ENCODE measurements around the gene WDR35.

WDR35 gene

DNA sequence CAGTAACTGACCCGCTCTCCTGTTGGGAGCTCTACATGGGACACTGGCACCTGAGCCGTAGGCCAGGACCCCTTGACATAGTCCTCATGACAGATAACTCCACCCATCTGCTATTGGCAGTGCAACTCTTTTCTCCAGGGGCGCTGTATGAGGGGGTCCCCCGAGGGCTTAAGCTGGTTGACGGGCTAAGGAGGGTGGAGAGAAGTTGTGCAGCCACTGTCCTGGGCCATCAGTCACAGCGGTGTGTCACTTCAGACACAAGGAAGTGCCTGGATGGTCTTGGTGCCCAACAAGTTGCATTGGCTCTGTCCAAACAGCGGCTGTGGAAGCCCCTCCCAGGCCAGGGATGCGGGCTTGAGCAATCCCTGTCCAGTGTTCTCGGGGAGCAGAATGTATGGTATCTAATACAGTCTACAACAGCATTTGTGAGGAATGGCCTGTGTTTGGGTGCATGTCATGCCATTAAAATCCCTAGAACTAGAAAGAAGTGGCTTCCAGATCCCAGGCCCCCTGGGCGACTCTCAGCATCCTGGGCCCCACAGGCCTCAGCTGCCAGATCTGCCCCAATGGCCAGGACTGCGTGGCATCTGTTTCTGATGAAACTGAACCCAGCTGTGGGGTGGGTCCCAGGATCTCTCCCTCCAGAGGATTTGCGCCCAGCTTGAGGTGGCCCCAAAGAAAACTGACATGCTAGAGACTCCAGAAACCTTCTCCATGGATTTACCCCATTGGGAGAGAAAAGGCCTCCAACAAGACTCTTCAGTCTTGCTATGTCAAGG lies 111.4 kb downstream of the WDR35 start:
- H3K9me3 Mint-ChIP-seq = no peaks in the 10 kb centered on the region
- no peaks in the 10 kb centered on the region for H3K4me1 Mint-ChIP-seq
- H3K27ac Mint-ChIP-seq = no peak overlapping the region
- TF ChIP-seq, protein P1, sequence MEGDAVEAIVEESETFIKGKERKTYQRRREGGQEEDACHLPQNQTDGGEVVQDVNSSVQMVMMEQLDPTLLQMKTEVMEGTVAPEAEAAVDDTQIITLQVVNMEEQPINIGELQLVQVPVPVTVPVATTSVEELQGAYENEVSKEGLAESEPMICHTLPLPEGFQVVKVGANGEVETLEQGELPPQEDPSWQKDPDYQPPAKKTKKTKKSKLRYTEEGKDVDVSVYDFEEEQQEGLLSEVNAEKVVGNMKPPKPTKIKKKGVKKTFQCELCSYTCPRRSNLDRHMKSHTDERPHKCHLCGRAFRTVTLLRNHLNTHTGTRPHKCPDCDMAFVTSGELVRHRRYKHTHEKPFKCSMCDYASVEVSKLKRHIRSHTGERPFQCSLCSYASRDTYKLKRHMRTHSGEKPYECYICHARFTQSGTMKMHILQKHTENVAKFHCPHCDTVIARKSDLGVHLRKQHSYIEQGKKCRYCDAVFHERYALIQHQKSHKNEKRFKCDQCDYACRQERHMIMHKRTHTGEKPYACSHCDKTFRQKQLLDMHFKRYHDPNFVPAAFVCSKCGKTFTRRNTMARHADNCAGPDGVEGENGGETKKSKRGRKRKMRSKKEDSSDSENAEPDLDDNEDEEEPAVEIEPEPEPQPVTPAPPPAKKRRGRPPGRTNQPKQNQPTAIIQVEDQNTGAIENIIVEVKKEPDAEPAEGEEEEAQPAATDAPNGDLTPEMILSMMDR (IDR thresholded peaks at IDR 0.05) = no peak
- no peak for DNase-seq
- peaks cover 8% of the 10 kb centered on the region for H3K36me3 Mint-ChIP-seq (ENCODE audit: low read depth)
- no peak overlapping the region for H3K4me3 Mint-ChIP-seq
- peaks cover 20% of the 10 kb centered on the region for H3K27me3 Mint-ChIP-seq (ENCODE audit: low read depth, poor library complexity)

DNA sequence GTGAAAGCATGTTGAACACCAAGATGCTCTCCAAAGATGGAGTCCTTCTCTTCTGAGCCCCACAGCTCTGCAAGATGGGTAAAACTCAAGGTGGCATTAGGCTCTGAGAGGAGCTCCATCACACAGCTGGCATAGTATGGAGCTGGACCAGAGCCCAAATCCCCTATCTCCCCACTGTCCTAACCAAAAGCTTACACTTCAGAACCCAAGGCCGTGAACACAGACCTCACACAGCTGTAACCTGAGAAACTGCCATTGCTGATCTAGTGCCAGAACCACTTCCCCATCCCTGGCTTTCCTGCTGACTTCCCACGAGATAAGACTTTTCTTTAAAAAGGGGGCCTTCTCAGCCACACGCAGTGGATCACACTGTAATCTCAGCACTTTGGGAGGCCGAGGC lies 113.2 kb downstream of the WDR35 start:
- no peak for DNase-seq
- H3K4me1 Mint-ChIP-seq = no peaks in the 10 kb centered on the region
- TF ChIP-seq, protein P1 (IDR thresholded peaks at IDR 0.05) = no peak
- peaks cover 8% of the 10 kb centered on the region for H3K36me3 Mint-ChIP-seq (ENCODE audit: low read depth)
- H3K9me3 Mint-ChIP-seq = no peaks in the 10 kb centered on the region
- H3K27me3 Mint-ChIP-seq (ENCODE audit: low read depth, poor library complexity) = peaks cover 17% of the 10 kb centered on the region
- no peak overlapping the region for H3K27ac Mint-ChIP-seq
- H3K4me3 Mint-ChIP-seq = no peak overlapping the region

DNA sequence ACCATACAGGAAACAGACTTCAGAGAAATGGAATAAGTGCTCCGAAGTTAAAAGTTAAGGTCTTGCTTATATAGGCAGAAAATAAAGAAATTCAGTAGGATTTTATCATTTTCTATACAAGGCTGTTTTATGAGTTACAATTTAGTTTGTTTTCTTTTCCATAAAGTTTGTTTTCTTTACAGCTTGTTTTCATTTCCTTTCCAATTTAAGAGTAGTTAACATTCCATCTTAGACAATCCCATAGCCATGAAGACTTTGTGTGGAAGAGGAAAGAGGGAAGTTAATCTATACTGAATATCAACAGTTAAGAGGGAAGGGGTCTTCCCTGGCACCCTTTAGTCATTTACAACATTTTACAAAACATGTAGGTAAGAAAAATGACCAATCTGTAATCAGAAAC lies 114.6 kb downstream of the WDR35 start:
- Mint-ChIP-seq H3K4me3 (no peak overlapping the region), H3K36me3 (ENCODE audit: low read depth) (peaks cover 8% of the 10 kb centered on the region), H3K27ac (no peak overlapping the region), H3K4me1 (no peaks in the 10 kb centered on the region), H3K27me3 (ENCODE audit: low read depth, poor library complexity) (peaks cover 16% of the 10 kb centered on the region), H3K9me3 (no peaks in the 10 kb centered on the region)
- DNase-seq = no peak
- TF ChIP-seq, protein P1 (IDR thresholded peaks at IDR 0.05) = no peak

DNA sequence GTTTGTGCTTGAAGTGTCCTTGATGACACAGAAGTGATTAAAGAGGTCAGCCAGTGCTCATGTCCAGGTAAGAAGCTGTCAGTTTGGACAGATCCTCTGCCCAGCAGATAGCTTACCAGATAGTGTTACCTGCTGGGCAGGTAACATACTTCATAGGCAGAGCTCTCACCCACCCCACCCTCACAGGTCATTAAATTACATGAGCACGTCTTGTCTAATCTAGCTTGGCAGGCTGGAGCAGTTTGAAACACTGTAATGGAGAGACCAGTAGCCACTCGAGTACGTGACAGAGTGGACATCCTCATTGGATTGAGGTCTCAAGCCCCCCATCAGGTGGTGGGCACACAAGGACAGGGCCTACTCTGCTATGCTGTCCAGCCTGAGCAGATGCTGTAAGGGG lies 115.2 kb downstream of the WDR35 start:
- Mint-ChIP-seq H3K4me1 (peaks cover 2% of the 10 kb centered on the region), H3K4me3 (no peak overlapping the region), H3K27ac (no peak overlapping the region), H3K27me3 (ENCODE audit: low read depth, poor library complexity) (peaks cover 20% of the 10 kb centered on the region), H3K36me3 (ENCODE audit: low read depth) (peaks cover 6% of the 10 kb centered on the region), H3K9me3 (no peaks in the 10 kb centered on the region)
- DNase-seq = no peak
- TF ChIP-seq, protein P1 (IDR thresholded peaks at IDR 0.05) = no peak

DNA sequence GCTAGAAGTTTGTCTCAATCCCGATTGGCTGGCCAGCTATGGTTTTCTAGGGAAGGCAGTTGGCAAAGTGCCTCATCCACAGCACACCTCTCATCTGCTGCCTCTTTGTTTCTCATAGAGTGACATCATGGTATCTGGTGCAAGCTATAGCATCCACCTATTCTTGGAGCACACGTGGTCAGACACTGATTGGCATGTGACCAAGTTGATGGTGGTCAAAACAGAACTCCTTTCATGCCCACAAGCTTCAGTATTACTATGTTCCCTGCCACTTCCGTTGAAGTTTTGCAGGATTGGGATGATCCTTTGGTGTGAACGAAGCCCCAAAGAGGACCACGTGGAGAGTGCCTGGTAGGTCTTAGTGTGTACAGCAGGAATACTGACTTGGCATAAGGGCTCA lies 116.9 kb downstream of the WDR35 start:
- TF ChIP-seq, protein P1 (IDR thresholded peaks at IDR 0.05) = no peak
- no peak overlapping the region for H3K4me3 Mint-ChIP-seq
- no peak overlapping the region for H3K27ac Mint-ChIP-seq
- no peak for DNase-seq
- H3K4me1 Mint-ChIP-seq = peaks cover 14% of the 10 kb centered on the region
- H3K27me3 Mint-ChIP-seq (ENCODE audit: low read depth, poor library complexity) = peaks cover 21% of the 10 kb centered on the region
- H3K9me3 Mint-ChIP-seq = no peaks in the 10 kb centered on the region
- peaks cover 9% of the 10 kb centered on the region for H3K36me3 Mint-ChIP-seq (ENCODE audit: low read depth)

DNA sequence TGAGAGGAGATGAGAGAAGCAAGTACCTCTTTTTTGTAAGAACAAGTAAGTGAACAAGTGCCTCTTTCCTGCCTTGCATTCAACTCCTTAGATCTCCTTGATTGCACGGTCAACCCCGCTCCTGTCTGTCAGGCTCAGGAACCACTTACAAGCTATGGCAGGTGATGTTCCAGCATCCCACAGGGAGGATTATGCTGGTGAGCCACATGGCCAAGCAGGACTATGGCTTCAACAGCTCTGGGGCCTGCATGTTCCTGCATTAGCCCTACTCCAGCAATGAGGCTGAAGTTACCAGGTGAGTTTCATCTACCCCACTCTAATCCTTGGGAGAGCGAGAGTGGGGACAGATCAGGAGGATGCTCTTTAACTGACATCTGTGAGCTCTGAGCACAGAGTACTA lies 117.6 kb downstream of the WDR35 start:
- Mint-ChIP-seq H3K9me3 (no peaks in the 10 kb centered on the region), H3K27me3 (ENCODE audit: low read depth, poor library complexity) (peaks cover 27% of the 10 kb centered on the region), H3K36me3 (ENCODE audit: low read depth) (peaks cover 9% of the 10 kb centered on the region), H3K4me3 (no peak overlapping the region), H3K27ac (no peak overlapping the region), H3K4me1 (peaks cover 17% of the 10 kb centered on the region)
- no peak for DNase-seq
- TF ChIP-seq, protein P1 (IDR thresholded peaks at IDR 0.05) = no peak

Measured in nephron progenitor cell (in vitro differentiated cells).